ENCODE measurements around the gene IQCM.

DNA sequence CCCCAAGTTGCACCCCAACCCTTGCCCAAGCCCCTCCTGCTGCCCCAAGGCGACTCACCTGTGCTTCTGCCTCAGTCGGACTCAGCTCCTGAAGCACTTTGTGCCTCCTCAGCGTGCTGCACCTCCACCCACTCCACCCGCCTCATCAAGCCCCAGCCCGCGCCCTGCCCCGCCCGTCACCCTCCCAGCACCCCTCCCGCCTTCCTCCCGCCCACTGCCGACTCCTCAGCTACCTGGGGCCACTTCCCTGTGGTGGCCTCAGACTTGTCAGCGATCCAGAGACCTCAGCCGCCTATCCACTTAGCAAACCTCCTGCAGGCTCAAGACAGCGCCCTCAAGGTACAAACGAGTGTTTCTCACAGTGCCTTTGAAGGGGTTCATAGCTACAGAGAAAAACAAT, 19.6 kb upstream of the IQCM start:
- TF ChIP-seq, protein P1, sequence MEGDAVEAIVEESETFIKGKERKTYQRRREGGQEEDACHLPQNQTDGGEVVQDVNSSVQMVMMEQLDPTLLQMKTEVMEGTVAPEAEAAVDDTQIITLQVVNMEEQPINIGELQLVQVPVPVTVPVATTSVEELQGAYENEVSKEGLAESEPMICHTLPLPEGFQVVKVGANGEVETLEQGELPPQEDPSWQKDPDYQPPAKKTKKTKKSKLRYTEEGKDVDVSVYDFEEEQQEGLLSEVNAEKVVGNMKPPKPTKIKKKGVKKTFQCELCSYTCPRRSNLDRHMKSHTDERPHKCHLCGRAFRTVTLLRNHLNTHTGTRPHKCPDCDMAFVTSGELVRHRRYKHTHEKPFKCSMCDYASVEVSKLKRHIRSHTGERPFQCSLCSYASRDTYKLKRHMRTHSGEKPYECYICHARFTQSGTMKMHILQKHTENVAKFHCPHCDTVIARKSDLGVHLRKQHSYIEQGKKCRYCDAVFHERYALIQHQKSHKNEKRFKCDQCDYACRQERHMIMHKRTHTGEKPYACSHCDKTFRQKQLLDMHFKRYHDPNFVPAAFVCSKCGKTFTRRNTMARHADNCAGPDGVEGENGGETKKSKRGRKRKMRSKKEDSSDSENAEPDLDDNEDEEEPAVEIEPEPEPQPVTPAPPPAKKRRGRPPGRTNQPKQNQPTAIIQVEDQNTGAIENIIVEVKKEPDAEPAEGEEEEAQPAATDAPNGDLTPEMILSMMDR (IDR thresholded peaks at IDR 0.05), result no peak
- no peak for TF ChIP-seq POLR2A (IDR thresholded peaks at IDR 0.05)
